HG03469 (cell line): ENCODE data around the gene LEF1.

ENCODE experiments used
- ATAC-seq: cut with Tn5 transposase; IDR thresholded peaks from one replicate; pipeline ENCODE4 v1.9.1; 2021; ENCODE audit warnings: mild to moderate bottlenecking, moderate library complexity, moderate number of reproducible peaks; ENCODE audit not compliant: unreplicated experiment

The LEF1 gene

GRCh38 chr4:108180513-108180912 lies 11.8 kb upstream of the LEF1 start:
- no peak for ATAC-seq

GRCh38 chr4:108175966-108176365 lies 7.2 kb upstream of the LEF1 start:
- no peak for ATAC-seq

GRCh38 chr4:108174856-108175255 lies 6.1 kb upstream of the LEF1 start:
- ATAC-seq, result no peak

- no peak for ATAC-seq
Observed at GRCh38 chr4:108173599-108174057, 4.9 kb upstream of the LEF1 start.

- peak; percentile 33 for ATAC-seq
Observed at GRCh38 chr4:108172753-108173598, 4.2 kb upstream of the LEF1 start.

- ATAC-seq, result no peak
Observed at GRCh38 chr4:108172231-108172752, 3.6 kb upstream of the LEF1 start.

GRCh38 chr4:108171339-108172230 lies 2.9 kb upstream of the LEF1 start:
- ATAC-seq, result no peak

GRCh38 chr4:108170631-108171338 lies 2.1 kb upstream of the LEF1 start:
- ATAC-seq, result no peak

- no peak for ATAC-seq
Observed at GRCh38 chr4:108169664-108170063, 932 bp upstream of the LEF1 start.

GRCh38 chr4:108168160-108168670 lies 517 bp downstream of the LEF1 start:
- no peak for ATAC-seq

- no peak for ATAC-seq
Observed at GRCh38 chr4:108166441-108167315, 2.1 kb downstream of the LEF1 start.

GRCh38 chr4:108166038-108166437 lies 2.7 kb downstream of the LEF1 start:
- ATAC-seq, result no peak

GRCh38 chr4:108165586-108165985 lies 3.1 kb downstream of the LEF1 start:
- no peak for ATAC-seq

- ATAC-seq, result no peak
Observed at GRCh38 chr4:108163351-108163750, 5.4 kb downstream of the LEF1 start.

GRCh38 chr4:108160741-108161352 lies 7.9 kb downstream of the LEF1 start:
- ATAC-seq, result no peak

GRCh38 chr4:108159845-108160244 lies 8.9 kb downstream of the LEF1 start:
- no peak for ATAC-seq

GRCh38 chr4:108157655-108158054 lies 11.1 kb downstream of the LEF1 start:
- no peak for ATAC-seq

GRCh38 chr4:108156391-108156790 lies 12.3 kb downstream of the LEF1 start:
- ATAC-seq, result no peak

- ATAC-seq, result no peak
Observed at GRCh38 chr4:108155373-108155772, 13.4 kb downstream of the LEF1 start.
